HG02943 (cell line): Measurements from ENCODE around the gene CCNYL1.
A peak's percentile ranks its signal among the peaks of the same experiment; 100 is the strongest.
"Not testable (repeated sequence)": the region's sequence is repeated elsewhere in the genome, so short reads cannot be mapped to it uniquely, and the experiment has no call there.

Source experiments
- ATAC-seq: cut with Tn5 transposase; IDR thresholded peaks from one replicate; pipeline ENCODE4 v1.9.1; 2021; ENCODE audit warnings: mild to moderate bottlenecking, low read depth, moderate library complexity; ENCODE audit not compliant: unreplicated experiment

CCNYL1 gene

DNA sequence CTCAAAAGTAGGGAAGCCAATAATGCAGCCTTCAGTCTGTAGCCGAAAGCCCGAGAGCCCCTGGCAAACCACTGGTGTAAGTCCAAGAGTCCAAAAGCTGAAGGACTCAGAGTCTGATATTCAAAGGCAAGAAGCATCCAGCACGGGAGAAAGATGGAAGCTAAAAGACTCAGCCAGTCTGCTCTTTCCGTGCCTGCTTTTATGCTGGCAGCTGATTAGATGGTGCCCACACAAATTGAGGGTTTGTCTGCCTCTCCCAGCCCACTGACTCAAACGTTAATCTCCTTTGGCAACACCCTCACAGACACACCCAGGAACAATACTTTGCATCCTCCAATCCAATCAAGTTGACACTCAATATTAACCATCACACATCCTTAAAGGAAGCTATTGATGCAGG, 14.5 kb upstream of the CCNYL1 start:
- ATAC-seq = not testable (repeated sequence)

DNA sequence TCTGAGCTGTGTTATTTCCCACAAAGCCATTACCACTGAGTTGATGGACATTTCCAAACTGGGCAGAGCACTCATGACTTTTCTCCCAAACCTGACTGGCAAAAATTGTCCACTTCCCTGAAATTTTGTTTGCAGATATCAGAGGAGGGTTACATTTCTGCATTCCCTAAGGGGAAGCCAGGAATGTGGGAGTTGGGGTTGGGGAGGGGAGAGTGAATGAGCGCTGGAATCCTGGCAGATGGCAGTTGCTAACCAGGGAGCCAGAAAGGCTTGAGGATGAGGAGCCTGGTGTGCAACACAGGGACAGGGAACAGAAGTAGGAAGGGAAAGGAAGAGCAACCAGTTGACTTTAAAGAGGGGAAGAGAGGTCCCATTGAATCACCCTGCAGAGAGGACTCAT, 14.0 kb upstream of the CCNYL1 start:
- ATAC-seq = no peak

DNA sequence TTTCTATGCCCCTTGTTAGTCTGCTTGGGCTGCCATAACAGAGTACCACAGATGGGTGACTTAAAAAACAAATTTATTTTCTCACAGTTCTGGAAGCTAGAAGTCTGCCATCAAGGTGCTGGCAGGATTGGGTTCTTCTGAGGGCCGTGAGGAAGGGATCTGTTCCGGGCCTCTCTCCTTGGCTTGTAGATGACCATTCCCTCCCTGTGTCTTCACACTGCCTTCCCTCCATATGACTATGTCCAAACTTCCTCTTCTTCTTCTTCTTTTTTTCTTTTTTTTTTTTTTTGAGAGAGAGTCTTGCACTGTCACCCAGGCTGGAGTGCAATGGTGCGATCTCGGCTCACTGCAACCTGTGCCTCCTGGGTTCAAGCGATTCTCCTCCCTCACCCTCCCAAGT, 13.1 kb upstream of the CCNYL1 start:
- no peak for ATAC-seq

DNA sequence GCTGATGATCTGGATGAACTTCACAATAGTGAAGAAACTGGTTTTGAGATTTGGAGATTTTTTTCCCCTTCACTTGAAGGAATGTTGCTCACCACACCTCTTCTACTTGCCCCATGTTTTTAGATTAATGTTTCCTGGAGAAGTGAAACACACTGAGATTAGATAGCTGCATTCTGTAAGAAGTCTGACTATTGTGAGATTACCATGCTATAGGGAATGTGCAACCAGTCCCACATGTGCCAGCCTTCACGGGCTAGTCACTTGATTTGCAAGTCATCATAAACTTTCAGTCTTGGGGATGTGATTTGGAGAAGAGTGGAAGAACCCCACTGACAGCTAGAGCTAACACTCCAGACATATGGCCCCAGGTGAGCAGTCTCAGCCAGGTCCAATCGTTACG, 7.4 kb upstream of the CCNYL1 start:
- ATAC-seq = no peak

- ATAC-seq = no peak
Observed at GRCh38 chr2:207704671-207705070, 6.8 kb upstream of the CCNYL1 start.

DNA sequence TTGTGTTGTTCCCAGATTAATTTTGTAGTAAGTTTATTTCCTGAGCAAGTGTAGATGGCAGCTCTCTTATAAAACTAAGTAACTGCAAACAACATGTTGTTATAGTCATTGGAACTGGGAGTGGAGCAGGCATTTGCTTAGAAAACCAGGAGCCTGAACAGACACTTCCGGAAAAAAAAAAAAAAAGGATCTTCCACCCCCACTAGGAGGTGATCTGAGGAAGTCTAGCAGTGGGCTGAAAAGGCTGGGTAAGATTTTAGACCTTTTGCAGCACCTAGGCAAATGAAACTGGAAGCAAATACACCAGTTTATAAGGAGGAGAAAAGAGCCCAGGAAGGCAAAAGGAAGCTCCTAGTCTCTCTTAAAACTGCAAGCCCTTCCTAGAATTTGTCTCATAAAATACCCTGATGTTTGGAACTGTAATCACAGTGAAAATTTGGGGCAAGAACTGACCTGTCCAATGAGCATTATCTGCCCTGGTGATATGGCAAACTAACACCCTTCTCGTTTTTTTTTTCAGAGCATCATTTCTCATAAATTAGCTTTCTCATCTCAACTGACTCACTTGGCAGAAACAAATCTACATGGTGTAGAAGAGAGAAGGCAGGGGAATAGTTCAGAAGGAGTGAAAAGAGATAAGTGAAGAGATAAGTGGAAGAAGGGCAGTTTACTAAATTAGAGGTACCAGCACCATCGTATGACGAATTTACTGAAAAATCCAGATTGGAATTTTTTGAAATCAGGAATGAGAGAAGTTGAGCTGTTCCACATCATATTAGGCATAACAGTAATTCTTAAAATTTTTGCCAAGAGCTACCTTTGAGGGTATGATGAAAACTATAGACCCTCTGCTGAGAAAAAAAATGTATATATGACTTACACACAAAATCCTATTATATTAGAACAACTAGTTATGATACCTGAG, 4.2 kb upstream of the CCNYL1 start:
- ATAC-seq = no peak

GRCh38 chr2:207711750-207712530, 500 bp downstream of the CCNYL1 start:
- ATAC-seq = peak; percentile 34

DNA sequence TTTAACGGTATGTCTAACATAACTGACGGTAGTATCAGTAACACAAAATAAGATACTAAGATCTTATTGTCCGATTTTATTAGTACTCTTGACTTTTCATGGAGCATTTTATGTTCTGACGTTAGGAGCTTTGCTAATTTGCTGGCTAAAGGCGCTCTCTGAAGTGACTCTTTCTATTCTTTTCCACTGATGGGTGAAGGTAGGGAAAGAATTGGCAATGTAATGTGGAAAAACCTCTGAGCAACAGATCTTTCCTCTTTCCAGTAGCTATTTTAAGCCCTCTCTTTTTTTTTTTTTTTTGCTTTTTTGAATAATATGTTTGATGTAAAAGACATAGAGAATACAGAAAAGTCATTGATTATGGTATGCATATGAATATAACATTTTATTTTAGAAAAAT, 4.6 kb downstream of the CCNYL1 start:
- ATAC-seq = no peak

- no peak for ATAC-seq
Observed at GRCh38 chr2:207718521-207718920, 7.1 kb downstream of the CCNYL1 start.

- ATAC-seq = no peak
Observed at GRCh38 chr2:207719008-207719407, 7.6 kb downstream of the CCNYL1 start.

DNA sequence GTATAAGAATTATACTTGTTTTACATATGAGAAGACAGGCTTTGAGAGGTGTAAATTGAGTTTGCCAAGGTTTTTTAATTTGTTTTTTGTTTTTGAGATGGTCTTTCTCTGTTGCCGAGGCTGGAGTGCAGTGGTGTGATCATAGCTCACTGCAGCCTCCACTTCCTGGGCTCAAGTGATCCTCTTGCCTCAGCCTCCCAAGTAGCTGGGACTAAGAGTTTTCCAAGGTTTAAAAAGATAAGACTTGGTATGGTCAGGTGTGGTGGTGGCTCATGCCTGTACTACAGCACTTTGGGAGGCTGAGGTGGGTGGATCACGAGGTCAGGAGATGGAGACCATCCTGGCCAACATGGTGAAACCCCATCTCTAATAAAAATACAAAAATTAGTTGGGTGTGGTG, 8.2 kb downstream of the CCNYL1 start:
- ATAC-seq = not testable (repeated sequence)

DNA sequence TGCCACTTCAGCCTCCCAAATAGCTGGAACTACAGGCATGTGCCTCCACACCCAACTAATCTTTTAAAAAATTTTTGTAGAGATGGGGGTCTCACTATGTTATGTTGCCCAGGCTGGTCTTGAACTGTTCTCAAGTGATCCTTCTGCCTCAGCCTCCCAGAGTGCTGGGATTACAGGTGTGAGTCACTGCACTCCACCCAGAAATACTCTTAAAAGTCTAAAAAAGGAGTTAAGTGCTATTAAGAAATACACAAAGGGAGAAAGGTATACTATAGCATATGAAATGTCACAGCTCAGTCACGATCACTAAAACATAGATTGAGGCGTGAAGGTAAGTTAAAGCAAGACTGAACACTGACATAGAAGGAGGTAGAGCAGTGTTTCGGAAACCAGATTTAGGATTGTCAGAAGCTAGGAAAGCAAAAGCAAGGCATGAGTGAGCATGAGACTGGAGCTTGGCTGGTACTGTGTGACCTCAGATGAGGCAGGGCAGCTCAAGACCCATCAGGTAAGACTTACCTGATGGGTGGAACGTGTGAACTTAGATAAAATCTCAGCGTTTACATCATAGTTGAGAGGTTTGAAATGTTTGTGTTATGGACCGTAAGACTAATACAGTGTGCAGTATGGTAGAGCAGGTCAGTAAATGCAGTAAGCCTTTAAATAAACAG, 9.2 kb downstream of the CCNYL1 start:
- ATAC-seq = no peak

DNA sequence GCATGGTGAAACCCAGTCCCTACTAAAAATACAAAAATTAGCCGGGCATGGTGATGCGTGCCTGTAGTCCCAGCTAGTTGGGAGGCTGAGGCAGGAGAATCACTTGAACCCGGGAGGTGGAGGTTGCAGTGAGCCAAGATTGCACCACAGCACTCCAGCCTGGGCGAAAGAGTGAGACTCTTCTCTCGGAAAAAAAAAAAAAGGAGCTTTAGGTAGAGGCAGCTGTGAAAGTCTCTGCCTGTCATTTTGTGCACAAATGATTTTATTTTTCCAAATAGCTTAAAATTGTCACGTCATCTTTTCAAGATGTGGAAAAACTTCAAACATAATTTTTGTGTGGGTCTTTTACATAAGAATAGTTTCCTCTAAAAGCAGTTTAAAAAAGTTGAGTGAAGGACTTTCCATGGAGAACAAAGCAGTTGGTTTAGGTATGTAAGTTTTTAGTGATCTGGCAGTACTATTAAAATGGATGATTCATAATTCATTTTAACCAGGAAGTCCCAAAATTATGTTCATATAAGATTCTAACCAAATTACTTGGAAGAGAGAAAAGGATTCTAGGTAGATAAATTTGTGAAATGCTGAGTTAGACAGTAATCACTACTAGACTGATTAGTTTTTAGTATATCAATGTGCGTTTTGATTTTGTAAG, 11.5 kb downstream of the CCNYL1 start:
- ATAC-seq = no peak

- ATAC-seq = not testable (repeated sequence)
Observed at GRCh38 chr2:207723425-207723787, 12.0 kb downstream of the CCNYL1 start.

- peak; percentile 71 for ATAC-seq
Observed at GRCh38 chr2:207724113-207724512, 12.7 kb downstream of the CCNYL1 start.

- no peak for ATAC-seq
Observed at GRCh38 chr2:207725873-207726578, 14.6 kb downstream of the CCNYL1 start.

GRCh38 chr2:207727261-207727660, 15.8 kb downstream of the CCNYL1 start:
- ATAC-seq = no peak

- no peak for ATAC-seq
Observed at GRCh38 chr2:207729465-207729998, 18.1 kb downstream of the CCNYL1 start.

DNA sequence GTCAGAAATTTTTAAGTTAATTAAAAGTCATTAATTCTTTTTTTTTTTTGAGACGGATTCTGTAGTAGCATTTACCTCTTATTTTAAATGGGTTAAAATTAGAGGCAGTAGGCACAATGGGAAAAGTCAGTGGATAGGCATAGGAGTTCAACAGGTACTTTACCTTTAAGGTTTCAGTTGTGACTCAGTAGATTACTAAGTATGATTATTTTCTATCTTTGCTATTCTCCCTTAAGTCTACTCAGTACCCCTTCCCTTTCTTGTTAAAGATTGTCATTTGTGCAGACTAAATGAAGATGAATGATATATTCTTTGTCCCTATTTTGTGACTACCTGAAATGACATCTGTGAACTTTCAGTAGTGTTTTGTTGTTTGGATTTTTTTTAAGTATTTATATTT, 19.7 kb downstream of the CCNYL1 start:
- ATAC-seq = no peak
